Measurements from ENCODE around the gene TMEM134. TPM values are rescaled to one million over a fixed set of nuclear protein-coding genes. Genes with fewer than 3 reads are reported as not detected.

TMEM134 gene
- total and polyA plus RNA-seq, 9 of the 15 experiments (the other 6 are each of a cell fraction or from before 2014, with no cell fraction given), result 0.63 to 48.4 (median 10.7) TPM

GRCh38 chr11:67435031-67435726 is 33.9 kb downstream of the TMEM134 start (continued):
- no peak for TF ChIP-seq KDM4B (IDR thresholded peaks at IDR 0.05; ENCODE audit: borderline replicate concordance in 2 of 2, low read depth in 1 of 2)
- TF ChIP-seq CCNT2 (IDR thresholded peaks at IDR 0.05; ENCODE audit: borderline replicate concordance, extremely low read depth, insufficient read length, low read depth, low read length), result no peak
- TF ChIP-seq ZFPM2 (CRISPR knock-in tag; IDR thresholded peaks at IDR 0.05), result no peak
- TF ChIP-seq ZNF512 (tag; IDR thresholded peaks at IDR 0.05), result no peak
- TF ChIP-seq POLR2A (conservative IDR thresholded peaks at IDR 0.05), result 0 out of 2 replicates have a peak, but pooled peaks have one; percentile 11
- TF ChIP-seq RAD21 (CRISPR knock-in tag; conservative IDR thresholded peaks at IDR 0.05 in 1 of 2, IDR thresholded peaks at IDR 0.05 in 1 of 2), result no peak
- TF ChIP-seq FOXK2 (conservative IDR thresholded peaks at IDR 0.05 in 1 of 2, IDR thresholded peaks at IDR 0.05 in 1 of 2; ENCODE audit: low read depth in 2 of 2), result no peak
- no peak for TF ChIP-seq CCAR2 (IDR thresholded peaks at IDR 0.05; ENCODE audit: low read depth, low read length)
- TF ChIP-seq ZNF121 (CRISPR knock-in tag; conservative IDR thresholded peaks at IDR 0.05), result no peak
- TF ChIP-seq ZNF324 (CRISPR knock-in tag; IDR thresholded peaks at IDR 0.05), result no peak
- no peak for TF ChIP-seq THAP7 (CRISPR knock-in tag; IDR thresholded peaks at IDR 0.05)
- no peak for TF ChIP-seq SMARCE1 (IDR thresholded peaks at IDR 0.05)
- no peak for TF ChIP-seq HCFC1 (IDR thresholded peaks at IDR 0.05; ENCODE audit: low read depth, low read length)
- TF ChIP-seq ZNF23 (CRISPR knock-in tag; IDR thresholded peaks at IDR 0.05), result no peak
- TF ChIP-seq CREB5 (CRISPR knock-in tag; IDR thresholded peaks at IDR 0.05), result no peak
- TF ChIP-seq BDP1 (IDR thresholded peaks at IDR 0.05; ENCODE audit: insufficient read depth, insufficient read length), result no peak
- no peak for TF ChIP-seq ZBTB43 (CRISPR knock-in tag; IDR thresholded peaks at IDR 0.05)

Data from K562 (cell line).